ENCODE measurements around the gene TUG1.

GRCh38 chr22:30944986-30945385, 24.1 kb upstream of the TUG1 start:
- TF ChIP-seq TAF1 (IDR thresholded peaks at IDR 0.05; ENCODE audit: borderline replicate concordance, insufficient read depth, low read length) (no peak), POLR2AphosphoS5 (IDR thresholded peaks at IDR 0.05; ENCODE audit: low read depth, low read length) (no peak)

All from PFSK-1 (cell line).